OCI-LY7 (cell line): Measurements from ENCODE around the gene BNIPL. TPM values are rescaled to one million over a fixed set of nuclear protein-coding genes. Genes with fewer than 3 reads are reported as not detected.

Experiments used
- BruUV-seq: library from RNA; stranded (reverse); fragments of 400-500 nt; replicated peaks from 2 replicates; lab custom pipeline; 2021; lab: Mats Ljungman, UMichigan
- CTCF ChIA-PET: fragments of 300-600 bp; sonication (Branson Sonifier 250); formaldehyde crosslinking; loops from one replicate; lab custom pipeline; 2022; ENCODE audit warnings: antibody characterized with exemption; ENCODE audit not compliant: unreplicated experiment; lab: Charles Lee
- POLR2A ChIA-PET: fragments of 300-600 bp; sonication (Branson Sonifier 250); formaldehyde crosslinking; loops from one replicate; lab custom pipeline; 2022; ENCODE audit warnings: antibody characterized with exemption; lab: Charles Lee
- DNase-seq: peaks from one replicate; pipeline ENCODE4 v3.0.0-alpha.2; 2015; ENCODE audit warnings: low spot score
- H2AFZ ChIP-seq: fragments of 200-600 bp; sonication (generic), shearing (Covaris generic); 2 replicates; pipeline ENCODE4 v1.6.1; 2014; ENCODE audit warnings: mild to moderate bottlenecking, antibody characterized with exemption, low read length, moderate library complexity
- H3K27ac ChIP-seq: fragments of 200-600 bp; sonication (generic); 2 replicates; pipeline ENCODE4 v1.5.1; 2014; ENCODE audit warnings: mixed run types, low read depth, mild to moderate bottlenecking, moderate library complexity, low read length, inconsistent platforms; ENCODE audit not compliant: poor library complexity, severe bottlenecking
- H3K36me3 ChIP-seq: fragments of 200-600 bp; sonication (generic); 2 replicates; pipeline ENCODE4 v1.6.1; 2014; ENCODE audit warnings: mild to moderate bottlenecking, antibody characterized with exemption, low read length, moderate library complexity, mixed read lengths; ENCODE audit not compliant: insufficient read depth
- H3K4me1 ChIP-seq: fragments of 200-600 bp; sonication (generic); 2 replicates; pipeline ENCODE4 v1.5.1; 2014; ENCODE audit warnings: mild to moderate bottlenecking, low read length; ENCODE audit not compliant: insufficient read depth, poor library complexity, severe bottlenecking
- H3K4me2 ChIP-seq: fragments of 200-600 bp; sonication (generic); 2 replicates; pipeline ENCODE4 v1.6.1; 2014; ENCODE audit warnings: mild to moderate bottlenecking, low read length
- H3K4me3 ChIP-seq: fragments of 200-600 bp; sonication (generic); 2 replicates; pipeline ENCODE4 v1.5.1; 2014; ENCODE audit warnings: mild to moderate bottlenecking, low read depth, low read length; ENCODE audit not compliant: poor library complexity, severe bottlenecking
- H3K79me2 ChIP-seq: fragments of 200-600 bp; sonication (generic); 2 replicates; pipeline ENCODE4 v1.6.1; 2016; ENCODE audit warnings: low read depth, mild to moderate bottlenecking, low read length, moderate library complexity, mixed read lengths; ENCODE audit not compliant: insufficient read depth
- H3K9me2 ChIP-seq: fragments of 200-600 bp; sonication (generic); 2 replicates; pipeline ENCODE4 v1.6.1; 2016; ENCODE audit warnings: mild to moderate bottlenecking, low read length, mixed read lengths; ENCODE audit not compliant: insufficient read depth
- H3K9me3 ChIP-seq: fragments of 200-600 bp; sonication (generic); 2 replicates; pipeline ENCODE4 v1.6.1; 2014; ENCODE audit warnings: mild to moderate bottlenecking, mixed run types, low read length, mixed read lengths
- H4K20me1 ChIP-seq: fragments of 200-600 bp; sonication (generic); 2 replicates; pipeline ENCODE4 v1.6.1; 2014; ENCODE audit warnings: mild to moderate bottlenecking, antibody characterized with exemption, low read length, moderate library complexity, mixed read lengths; ENCODE audit not compliant: insufficient read depth
- CTCF ChIP-seq: fragments of 200-600 bp; sonication (generic); conservative IDR thresholded peaks from 2 replicates; pipeline ENCODE4 v1.5.1; 2014; ENCODE audit warnings: mild to moderate bottlenecking, antibody characterized with exemption, low read length, moderate library complexity, mixed read lengths
- EZH2phosphoT487 ChIP-seq: fragments of 200-600 bp; sonication (generic); IDR thresholded peaks from 2 replicates; pipeline ENCODE4 v1.6.1; 2018; ENCODE audit warnings: low read depth, borderline replicate concordance, mild to moderate bottlenecking, mixed run types, antibody characterized with exemption, low read length, moderate library complexity, mixed read lengths
- intact Hi-C: fragments of 100-400 bp; cut with micrococcal nuclease; formaldehyde crosslinking; loops from one replicate; pipeline ENCODE4 v1.10.0; 2022; ENCODE audit not compliant: unreplicated experiment
- total RNA-seq, 2 experiments: library from RNA; depleted of rRNA in 1 of 2; stranded (reverse); fragments of >200 nt in 1 of 2; shearing (Covaris generic) in 1 of 2; gene quantifications; 2 replicates each; pipeline ENCODE4 v1.2.3, GENCODE V29; 2014 to 2022

The BNIPL gene
- total RNA-seq, 2 experiments from 2014 or later = 0.74 to 1.6 TPM

GRCh38 chr1:150999926-151000325 is 36.5 kb upstream of the BNIPL start:
- DNase-seq = no peak
- H3K4me1 ChIP-seq = peaks cover 21% of the 10 kb centered on the region
- no peak overlapping the region for H2AFZ ChIP-seq
- TF ChIP-seq EZH2phosphoT487 (no peak), CTCF (no peak)
- no peaks in the 10 kb centered on the region for H3K79me2 ChIP-seq
- no peaks in the 10 kb centered on the region for H4K20me1 ChIP-seq
- BruUV-seq = no TSS peak
- H3K4me3 ChIP-seq = no peak overlapping the region
- no peaks in the 10 kb centered on the region for H3K36me3 ChIP-seq
- H3K27ac ChIP-seq = no peak overlapping the region
- POLR2A ChIA-PET = no interaction called here
- H3K9me3 ChIP-seq = no peaks in the 10 kb centered on the region
- no peaks in the 10 kb centered on the region for H3K9me2 ChIP-seq
- intact Hi-C loops = no loop called here
- CTCF ChIA-PET = no interaction called here
- no peak overlapping the region for H3K4me2 ChIP-seq

- H2AFZ ChIP-seq = no peak overlapping the region
- H3K9me2 ChIP-seq = no peaks in the 10 kb centered on the region
- BruUV-seq = no TSS peak
- no peak for DNase-seq
- H3K4me2 ChIP-seq = no peak overlapping the region
- no peak for TF ChIP-seq EZH2phosphoT487
- no peak overlapping the region for H3K27ac ChIP-seq
- peaks cover 26% of the 10 kb centered on the region for H3K4me1 ChIP-seq
- CTCF ChIA-PET = no interaction called here
- intact Hi-C loops = no loop called here
- H3K79me2 ChIP-seq = no peaks in the 10 kb centered on the region
- no peaks in the 10 kb centered on the region for H3K9me3 ChIP-seq
- H3K36me3 ChIP-seq = no peaks in the 10 kb centered on the region
- no peak overlapping the region for H3K4me3 ChIP-seq
- H4K20me1 ChIP-seq = no peaks in the 10 kb centered on the region
- POLR2A ChIA-PET = interaction anchor here (0.6 kb wide), 1 partner anchor 120 kb away, joined by 3 read pairs; no protein-coding TSS in a partner anchor
Observed at GRCh38 chr1:151000408-151000807, 36.0 kb upstream of the BNIPL start.

- no peak overlapping the region for H3K4me3 ChIP-seq
- CTCF ChIA-PET = no interaction called here
- no peak overlapping the region for H3K4me2 ChIP-seq
- POLR2A ChIA-PET = interaction anchor here (0.6 kb wide), 2 partner anchors 74 to 80 kb away, joined by 5 to 6 read pairs; no protein-coding TSS in a partner anchor
- H3K9me2 ChIP-seq = no peaks in the 10 kb centered on the region
- no TSS peak for BruUV-seq
- DNase-seq = no peak
- no peaks in the 10 kb centered on the region for H3K9me3 ChIP-seq
- peaks cover 38% of the 10 kb centered on the region for H3K4me1 ChIP-seq
- no peaks in the 10 kb centered on the region for H3K36me3 ChIP-seq
- no peaks in the 10 kb centered on the region for H4K20me1 ChIP-seq
- H3K79me2 ChIP-seq = no peaks in the 10 kb centered on the region
- H2AFZ ChIP-seq = no peak overlapping the region
- intact Hi-C loops = no loop called here
- no peak overlapping the region for H3K27ac ChIP-seq
- TF ChIP-seq EZH2phosphoT487 (no peak), CTCF (no peak)
Observed at GRCh38 chr1:151001602-151002001, 34.8 kb upstream of the BNIPL start.
